Peyer's patch (tissue), 4 donors: ENCODE measurements around the gene SPON2.

Experiments used
- CTCF ChIP-seq, 6 experiments: fragments of 450-650 bp in 4 of 6; fragments of 200-600 bp in 2 of 6; sonication (generic) in 1 of 6; IDR thresholded peaks; one replicate each; pipeline ENCODE4 v1.5.1; 2017 to 2019; ENCODE audit warnings: antibody characterized with exemption in 6 of 6, mild to moderate bottlenecking in 3 of 6, moderate library complexity in 1 of 6
- POLR2A ChIP-seq, 2 donors: fragments of 450-650 bp; IDR thresholded peaks; one replicate each; pipeline ENCODE4 v1.5.1; 2017; ENCODE audit warnings: antibody characterized with exemption in 2 of 2, mild to moderate bottlenecking in 2 of 2, moderate library complexity in 2 of 2

GRCh38 chr4:1210971-1211370, 38.6 kb upstream of the SPON2 start:
- TF ChIP-seq CTCF (IDR thresholded peaks at IDR 0.05) (no peak), POLR2A (IDR thresholded peaks at IDR 0.05) (no peak)
